ENCODE measurements around the gene TYMP.

Gene TYMP

GRCh38 chr22:50529897-50530579, at the start of gene TYMP:
Gene TYMP, minus strand, starts transcription at chr22:50530012. Its CDS starts 303 bp downstream, at chr22:50529709.
- peak; percentile 72 for DNase-seq (ENCODE audit: low spot score)

- no peak for DNase-seq (ENCODE audit: low spot score)
These were observed 49.0 kb upstream of the TYMP start for GRCh38 chr22:50578776-50579310.

- DNase-seq (ENCODE audit: low spot score) = no peak
These were observed 48.4 kb upstream of the TYMP start, which contains the start of gene CPT1B for GRCh38 chr22:50577987-50578775. Gene CPT1B, minus strand, starts transcription at chr22:50578427. Its CDS starts 512 bp downstream, at chr22:50577915.

- DNase-seq (ENCODE audit: low spot score) = no peak
These were observed 47.8 kb upstream of the TYMP start for GRCh38 chr22:50577697-50577986.

GRCh38 chr22:50576806-50577696, 47.2 kb upstream of the TYMP start:
- DNase-seq (ENCODE audit: low spot score) = no peak

GRCh38 chr22:50576070-50576469, 46.3 kb upstream of the TYMP start:
- no peak for DNase-seq (ENCODE audit: low spot score)

- no peak for DNase-seq (ENCODE audit: low spot score)
These were observed 45.7 kb upstream of the TYMP start for GRCh38 chr22:50575426-50575941.

- no peak for DNase-seq (ENCODE audit: low spot score)
These were observed 44.6 kb upstream of the TYMP start for GRCh38 chr22:50574383-50574755.

- no peak for DNase-seq (ENCODE audit: low spot score)
These were observed 43.9 kb upstream of the TYMP start for GRCh38 chr22:50573491-50574382.

- no peak for DNase-seq (ENCODE audit: low spot score)
These were observed 43.2 kb upstream of the TYMP start for GRCh38 chr22:50572965-50573364.

- DNase-seq (ENCODE audit: low spot score) = no peak
These were observed 41.7 kb upstream of the TYMP start for GRCh38 chr22:50571264-50572175.

- DNase-seq (ENCODE audit: low spot score) = no peak
These were observed 41.0 kb upstream of the TYMP start for GRCh38 chr22:50570861-50571260.

GRCh38 chr22:50569896-50570535, 40.2 kb upstream of the TYMP start:
- no peak for DNase-seq (ENCODE audit: low spot score)

- DNase-seq (ENCODE audit: low spot score) = no peak
These were observed 39.2 kb upstream of the TYMP start for GRCh38 chr22:50569041-50569459.

GRCh38 chr22:50568626-50569025, 38.8 kb upstream of the TYMP start:
- DNase-seq (ENCODE audit: low spot score) = no peak

- no peak for DNase-seq (ENCODE audit: low spot score)
These were observed 38.0 kb upstream of the TYMP start for GRCh38 chr22:50567721-50568252.

- DNase-seq (ENCODE audit: low spot score) = no peak
These were observed 34.5 kb upstream of the TYMP start for GRCh38 chr22:50564289-50564688.

- DNase-seq (ENCODE audit: low spot score) = no peak
These were observed 33.8 kb upstream of the TYMP start for GRCh38 chr22:50563413-50564160.

Measured in CD4-positive, alpha-beta T cell treated with Interleukin-2 at 100 ng/mL for 4 hours (primary cell).